ENCODE data around the gene ABHD3. TPM values are rescaled to one million over a fixed set of nuclear protein-coding genes. Genes with fewer than 3 reads are reported as not detected.
"Not testable (repeated sequence)": the region's sequence is repeated elsewhere in the genome, so short reads cannot be mapped to it uniquely, and the experiment has no call there.

The ABHD3 gene
- total RNA-seq, 1 donor from 2014 or later = 13.7 TPM

- H3K27me3 ChIP-seq (ENCODE audit: control insufficient read depth, insufficient read depth, low read length) = no peaks in the 10 kb centered on the region
- no peaks in the 10 kb centered on the region for H3K36me3 ChIP-seq (ENCODE audit: control insufficient read depth, insufficient read depth, low read length)
- no peak for DNase-seq (ENCODE audit: low read depth)
- TF ChIP-seq, protein P1, sequence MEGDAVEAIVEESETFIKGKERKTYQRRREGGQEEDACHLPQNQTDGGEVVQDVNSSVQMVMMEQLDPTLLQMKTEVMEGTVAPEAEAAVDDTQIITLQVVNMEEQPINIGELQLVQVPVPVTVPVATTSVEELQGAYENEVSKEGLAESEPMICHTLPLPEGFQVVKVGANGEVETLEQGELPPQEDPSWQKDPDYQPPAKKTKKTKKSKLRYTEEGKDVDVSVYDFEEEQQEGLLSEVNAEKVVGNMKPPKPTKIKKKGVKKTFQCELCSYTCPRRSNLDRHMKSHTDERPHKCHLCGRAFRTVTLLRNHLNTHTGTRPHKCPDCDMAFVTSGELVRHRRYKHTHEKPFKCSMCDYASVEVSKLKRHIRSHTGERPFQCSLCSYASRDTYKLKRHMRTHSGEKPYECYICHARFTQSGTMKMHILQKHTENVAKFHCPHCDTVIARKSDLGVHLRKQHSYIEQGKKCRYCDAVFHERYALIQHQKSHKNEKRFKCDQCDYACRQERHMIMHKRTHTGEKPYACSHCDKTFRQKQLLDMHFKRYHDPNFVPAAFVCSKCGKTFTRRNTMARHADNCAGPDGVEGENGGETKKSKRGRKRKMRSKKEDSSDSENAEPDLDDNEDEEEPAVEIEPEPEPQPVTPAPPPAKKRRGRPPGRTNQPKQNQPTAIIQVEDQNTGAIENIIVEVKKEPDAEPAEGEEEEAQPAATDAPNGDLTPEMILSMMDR (IDR thresholded peaks at IDR 0.05; ENCODE audit: insufficient read depth, low read length, poor library complexity, severe bottlenecking) = no peak
- no peak overlapping the region for H3K4me3 ChIP-seq (ENCODE audit: low read depth, low read length)
These were observed 31.0 kb upstream of the ABHD3 start for GRCh38 chr18:21735452-21736015.

DNA sequence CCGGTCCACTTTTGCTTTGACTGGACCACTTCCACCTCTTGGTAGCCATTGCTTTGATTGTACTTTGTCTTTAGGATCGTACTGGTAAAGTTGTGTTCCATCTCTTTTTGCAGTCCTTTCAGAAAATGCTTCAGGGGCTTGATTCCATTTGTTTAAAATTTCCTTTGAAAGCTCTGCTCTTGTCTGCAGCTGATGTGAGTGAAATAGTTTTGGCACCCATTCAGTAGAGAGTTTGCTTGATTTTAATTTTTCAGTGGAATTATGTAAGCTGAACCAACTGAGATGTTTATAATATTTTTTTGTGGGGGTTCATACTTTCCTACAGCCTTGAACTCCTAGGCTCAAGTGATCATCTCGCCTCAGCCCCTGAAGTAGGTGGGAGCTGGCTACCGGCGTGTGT lies 28.4 kb upstream of the ABHD3 start:
- TF ChIP-seq, protein P1 (IDR thresholded peaks at IDR 0.05; ENCODE audit: insufficient read depth, low read length, poor library complexity, severe bottlenecking) = no peak
- Histone ChIP-seq H3K27me3 (ENCODE audit: control insufficient read depth, insufficient read depth, low read length) (no peaks in the 10 kb centered on the region), H3K4me3 (ENCODE audit: low read depth, low read length) (no peak overlapping the region), H3K36me3 (ENCODE audit: control insufficient read depth, insufficient read depth, low read length) (no peaks in the 10 kb centered on the region)
- no peak for DNase-seq (ENCODE audit: low read depth)

- no peak for DNase-seq (ENCODE audit: low read depth)
- Histone ChIP-seq H3K4me3 (ENCODE audit: low read depth, low read length) (no peak overlapping the region), H3K36me3 (ENCODE audit: control insufficient read depth, insufficient read depth, low read length) (no peaks in the 10 kb centered on the region), H3K27me3 (ENCODE audit: control insufficient read depth, insufficient read depth, low read length) (no peaks in the 10 kb centered on the region)
- TF ChIP-seq, protein P1 (IDR thresholded peaks at IDR 0.05; ENCODE audit: insufficient read depth, low read length, poor library complexity, severe bottlenecking) = no peak
These were observed 23.1 kb upstream of the ABHD3 start for GRCh38 chr18:21727702-21728101.

GRCh38 chr18:21725201-21725600 lies 20.6 kb upstream of the ABHD3 start:
- H3K4me3 ChIP-seq (ENCODE audit: low read depth, low read length) = no peak overlapping the region
- TF ChIP-seq, protein P1 (IDR thresholded peaks at IDR 0.05; ENCODE audit: insufficient read depth, low read length, poor library complexity, severe bottlenecking) = no peak
- no peaks in the 10 kb centered on the region for H3K36me3 ChIP-seq (ENCODE audit: control insufficient read depth, insufficient read depth, low read length)
- no peaks in the 10 kb centered on the region for H3K27me3 ChIP-seq (ENCODE audit: control insufficient read depth, insufficient read depth, low read length)
- no peak for DNase-seq (ENCODE audit: low read depth)

DNA sequence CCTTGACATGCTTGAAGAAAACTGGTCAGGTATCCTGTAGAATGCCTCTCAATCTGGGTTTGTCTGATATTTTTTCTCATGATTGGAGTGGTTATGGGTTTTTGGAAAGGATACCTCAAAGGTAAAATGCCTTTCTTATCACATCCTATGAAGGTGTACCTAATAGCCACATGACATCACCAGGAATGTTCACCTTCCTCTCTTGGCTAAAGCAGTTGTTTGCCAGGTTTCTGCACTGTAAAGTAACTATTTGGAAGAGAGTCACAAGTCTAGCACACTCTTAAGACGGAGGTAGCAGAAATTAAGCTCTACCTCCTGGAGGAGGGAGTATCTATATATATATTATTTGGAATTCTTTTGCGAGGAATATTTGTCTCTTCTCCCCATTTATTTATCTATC lies 18.1 kb upstream of the ABHD3 start:
- H3K27me3 ChIP-seq (ENCODE audit: control insufficient read depth, insufficient read depth, low read length) = no peaks in the 10 kb centered on the region
- TF ChIP-seq, protein P1 (IDR thresholded peaks at IDR 0.05; ENCODE audit: insufficient read depth, low read length, poor library complexity, severe bottlenecking) = no peak
- H3K36me3 ChIP-seq (ENCODE audit: control insufficient read depth, insufficient read depth, low read length) = no peaks in the 10 kb centered on the region
- H3K4me3 ChIP-seq (ENCODE audit: low read depth, low read length) = no peak overlapping the region
- DNase-seq (ENCODE audit: low read depth) = no peak

DNA sequence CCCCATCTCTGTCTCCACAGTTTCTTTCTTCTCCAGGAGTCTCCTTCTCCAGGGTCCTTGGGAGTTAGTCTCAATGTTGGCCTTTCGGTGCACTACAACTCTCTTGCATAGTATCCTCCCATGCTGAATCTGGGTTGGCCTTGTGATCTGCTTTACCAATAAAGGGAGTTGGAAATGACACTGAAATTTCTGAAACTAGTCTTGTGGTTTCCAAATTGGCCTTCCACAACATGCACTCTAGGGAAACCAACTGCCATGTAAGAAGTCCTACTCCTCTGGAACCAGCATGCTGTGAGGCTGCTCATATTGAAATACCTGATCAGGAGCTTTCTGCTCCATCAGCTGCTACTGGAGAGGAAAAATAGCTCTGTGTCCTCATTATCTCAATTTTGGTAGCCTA lies 9.9 kb upstream of the ABHD3 start:
- Histone ChIP-seq H3K27me3 (ENCODE audit: control insufficient read depth, insufficient read depth, low read length) (no peaks in the 10 kb centered on the region), H3K36me3 (ENCODE audit: control insufficient read depth, insufficient read depth, low read length) (no peaks in the 10 kb centered on the region), H3K4me3 (ENCODE audit: low read depth, low read length) (no peak overlapping the region)
- DNase-seq (ENCODE audit: low read depth) = no peak
- TF ChIP-seq, protein P1 (IDR thresholded peaks at IDR 0.05; ENCODE audit: insufficient read depth, low read length, poor library complexity, severe bottlenecking) = no peak

DNA sequence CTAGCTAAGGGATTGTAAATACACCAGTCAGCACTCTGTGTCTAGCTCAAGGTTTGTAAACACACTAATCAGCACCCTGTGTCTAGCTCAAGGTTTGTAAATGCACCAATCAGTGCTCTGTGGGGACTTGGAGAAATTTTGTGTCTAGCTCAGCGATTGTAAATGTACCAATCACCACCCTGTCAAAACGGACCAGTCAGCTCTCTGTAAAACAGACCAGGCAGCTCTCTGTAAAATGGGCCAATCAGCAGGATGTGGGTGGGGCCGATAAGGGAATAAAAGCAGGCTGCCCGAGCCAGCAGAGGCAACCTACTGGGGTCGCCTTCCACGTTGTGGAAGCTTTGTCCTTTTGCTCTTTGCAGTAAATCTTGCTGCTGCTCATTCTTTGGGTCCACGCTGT lies 2.6 kb upstream of the ABHD3 start:
- not testable (repeated sequence) for H3K27me3 ChIP-seq (ENCODE audit: control insufficient read depth, insufficient read depth, low read length); DNase-seq (ENCODE audit: low read depth); H3K4me3 ChIP-seq (ENCODE audit: low read depth, low read length); H3K36me3 ChIP-seq (ENCODE audit: control insufficient read depth, insufficient read depth, low read length)

Data from kidney epithelial cell (primary cell).